ENCODE measurements around the gene PIMREG.

- TF ChIP-seq POLR2AphosphoS5 (IDR thresholded peaks at IDR 0.05; ENCODE audit: low read depth, low read length): no peak
- TF ChIP-seq SIN3A (IDR thresholded peaks at IDR 0.05; ENCODE audit: borderline replicate concordance, insufficient read depth, low read length): no peak
- no peak for TF ChIP-seq TAF1 (IDR thresholded peaks at IDR 0.05; ENCODE audit: borderline replicate concordance, insufficient read depth, low read length)
- TF ChIP-seq FOXP2 (optimal IDR thresholded peaks at IDR 0.05; ENCODE audit: borderline replicate concordance, extremely low read depth, extremely low read length, insufficient read depth): peak; percentile 91
- peak in 1 of 2 experiments; percentile 59; a peak in 2 of 4 replicates for TF ChIP-seq REST (IDR thresholded peaks at IDR 0.05; ENCODE audit: insufficient read depth in 1 of 2, low read depth in 2 of 2, low read length in 2 of 2)
These were observed 22.3 kb upstream of the PIMREG start for GRCh38 chr17:6421700-6422604.
